GM18909 (cell line): Measurements from ENCODE around the gene RASA3.
A peak's percentile ranks its signal among the peaks of the same experiment; 100 is the strongest.
"Not testable (repeated sequence)": the region's sequence is repeated elsewhere in the genome, so short reads cannot be mapped to it uniquely, and the experiment has no call there.

Experiments used
- ATAC-seq: cut with Tn5 transposase; IDR thresholded peaks from one replicate; pipeline ENCODE4 v1.9.1; 2021; ENCODE audit warnings: mild to moderate bottlenecking; ENCODE audit not compliant: unreplicated experiment, poor library complexity

RASA3 gene

GRCh38 chr13:114157869-114158495 lies 25.6 kb upstream of the RASA3 start:
- no peak for ATAC-seq

DNA sequence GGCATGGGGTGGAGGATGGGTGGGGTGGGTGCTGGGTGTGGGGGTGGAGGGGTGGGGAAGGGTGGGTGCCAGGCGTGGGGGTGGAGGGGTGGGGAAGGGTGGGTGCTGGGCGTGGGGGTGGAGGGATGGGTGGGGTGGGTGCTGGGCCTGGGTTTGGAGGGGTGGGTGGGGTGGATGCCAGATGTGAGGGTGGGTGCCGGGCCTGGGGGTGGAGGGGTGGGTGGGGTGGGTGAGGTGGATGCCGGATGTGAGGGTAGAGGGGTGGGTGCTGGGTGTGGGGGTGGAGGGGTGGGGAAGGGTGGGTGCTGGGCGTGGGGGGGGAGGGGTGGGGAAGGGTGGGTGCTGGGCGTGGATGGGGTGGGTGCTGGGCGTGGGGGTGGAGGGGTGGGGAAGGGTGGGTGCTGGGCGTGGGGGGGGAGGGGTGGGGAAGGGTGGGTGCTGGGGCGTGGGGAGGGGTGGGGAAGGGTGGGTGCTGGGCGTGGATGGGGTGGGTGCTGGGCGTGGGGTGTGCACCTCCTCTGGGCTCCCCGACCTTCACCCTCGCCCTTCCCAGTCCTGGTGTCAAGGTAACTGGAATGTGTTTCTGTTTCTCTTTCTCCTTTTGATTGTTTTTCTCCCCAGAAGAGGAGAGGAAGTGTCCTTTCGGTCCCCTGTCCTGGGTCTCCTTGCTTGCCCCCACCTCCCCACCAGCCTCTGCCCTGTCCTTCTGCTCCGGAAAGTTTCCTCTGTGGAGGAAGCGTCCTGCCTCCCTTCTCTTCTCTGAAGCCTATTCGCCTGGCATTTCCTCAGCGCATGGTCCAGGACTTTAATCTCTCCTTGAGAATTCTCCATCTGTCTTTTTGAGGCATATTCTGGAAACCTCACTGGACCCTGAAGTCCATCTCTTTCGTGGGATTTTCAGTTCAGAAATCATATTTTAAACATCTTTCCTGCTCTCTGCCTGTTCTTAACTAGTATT lies 23.8 kb upstream of the RASA3 start:
- no peak for ATAC-seq

DNA sequence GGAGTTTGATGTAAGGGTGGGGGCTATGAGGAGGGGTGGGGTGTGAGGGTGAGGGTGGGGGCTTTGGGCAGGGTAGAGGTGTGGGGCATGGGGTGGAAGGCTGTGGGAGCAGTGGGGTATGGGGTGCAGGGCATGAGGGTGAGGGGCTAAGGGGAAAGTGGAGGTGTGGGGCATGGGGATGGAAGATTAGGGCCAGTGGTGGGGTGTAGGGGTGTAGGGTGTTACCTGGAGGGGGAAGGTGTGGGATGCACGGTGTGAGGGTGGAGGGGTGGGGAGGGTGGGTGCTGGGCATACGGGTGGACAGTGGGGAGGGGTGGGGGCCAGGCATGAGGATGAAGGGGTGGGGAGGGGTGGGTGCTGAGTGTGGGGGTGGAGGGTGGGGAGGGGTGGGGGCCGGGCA lies 22.9 kb upstream of the RASA3 start:
- ATAC-seq: no peak

DNA sequence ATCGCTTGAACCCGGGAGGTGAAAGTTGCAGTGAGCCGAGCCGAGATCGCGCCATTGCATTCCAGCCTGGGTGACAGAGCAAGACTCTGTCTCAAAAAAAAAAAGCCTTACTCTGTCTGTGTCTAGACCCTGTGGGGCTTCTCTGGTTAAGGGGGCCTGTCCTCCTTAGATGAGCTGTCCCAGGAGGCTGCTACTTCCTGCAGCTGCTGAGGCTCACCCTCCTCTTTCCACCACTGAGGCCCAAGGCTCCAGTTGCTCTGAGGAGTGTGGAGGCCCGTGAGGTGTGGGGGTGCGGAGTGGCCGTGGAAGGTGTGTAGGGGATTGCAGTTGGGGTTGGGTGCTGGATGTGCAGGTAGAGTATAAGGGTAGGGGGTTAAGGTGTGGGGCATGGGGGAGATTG lies 22.1 kb upstream of the RASA3 start:
- ATAC-seq: no peak

DNA sequence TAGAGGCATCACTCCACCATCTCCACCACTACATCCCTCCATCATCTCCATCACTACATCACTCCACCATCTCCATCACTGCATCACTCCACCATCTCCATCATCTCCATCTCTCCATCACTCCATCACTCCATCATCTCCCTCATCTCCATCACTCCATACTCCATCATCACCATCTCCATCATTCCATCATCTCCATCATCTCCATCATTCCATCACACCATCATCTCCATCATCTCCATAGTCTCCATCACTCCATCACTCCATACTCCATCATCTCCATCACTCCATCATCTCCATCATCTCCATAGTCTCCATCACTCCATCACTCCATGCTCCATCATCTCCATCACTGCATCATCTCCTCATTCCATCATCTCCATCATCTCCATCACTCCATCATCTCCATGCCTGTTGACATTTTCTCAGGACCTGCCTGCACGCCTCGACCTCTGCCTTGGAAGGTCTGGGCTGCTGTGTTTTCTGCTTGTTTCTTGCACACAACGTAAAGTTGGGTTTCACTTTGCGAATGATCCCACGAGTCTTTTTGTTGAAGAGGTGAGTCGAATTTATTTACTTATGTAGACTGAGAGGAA lies 21.2 kb upstream of the RASA3 start:
- ATAC-seq: no peak

- ATAC-seq: no peak
These were observed 20.5 kb upstream of the RASA3 start for GRCh38 chr13:114152831-114153371.

- no peak for ATAC-seq
These were observed 19.8 kb upstream of the RASA3 start for GRCh38 chr13:114152285-114152645.

- ATAC-seq: no peak
These were observed 19.3 kb upstream of the RASA3 start for GRCh38 chr13:114151565-114152284.

DNA sequence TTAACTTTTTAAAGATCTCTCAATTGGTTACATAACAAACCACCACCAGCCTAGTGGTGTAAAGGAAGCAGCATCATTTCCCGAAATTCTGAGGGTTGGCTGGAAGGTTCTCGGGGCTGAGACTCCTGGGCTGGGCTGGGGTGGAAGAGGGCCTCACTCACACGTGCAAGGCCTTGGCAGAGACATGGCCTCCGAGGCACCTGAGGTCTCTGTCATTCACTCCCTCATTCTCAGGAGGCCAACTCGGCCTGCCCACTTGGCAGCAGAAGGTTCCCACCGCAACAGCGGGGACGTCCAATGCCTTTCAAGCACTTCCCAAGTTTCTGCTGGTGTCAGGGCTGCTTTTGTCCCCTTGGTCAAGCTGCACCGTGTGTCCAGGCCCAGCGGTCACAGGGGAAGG lies 18.6 kb upstream of the RASA3 start:
- no peak for ATAC-seq

DNA sequence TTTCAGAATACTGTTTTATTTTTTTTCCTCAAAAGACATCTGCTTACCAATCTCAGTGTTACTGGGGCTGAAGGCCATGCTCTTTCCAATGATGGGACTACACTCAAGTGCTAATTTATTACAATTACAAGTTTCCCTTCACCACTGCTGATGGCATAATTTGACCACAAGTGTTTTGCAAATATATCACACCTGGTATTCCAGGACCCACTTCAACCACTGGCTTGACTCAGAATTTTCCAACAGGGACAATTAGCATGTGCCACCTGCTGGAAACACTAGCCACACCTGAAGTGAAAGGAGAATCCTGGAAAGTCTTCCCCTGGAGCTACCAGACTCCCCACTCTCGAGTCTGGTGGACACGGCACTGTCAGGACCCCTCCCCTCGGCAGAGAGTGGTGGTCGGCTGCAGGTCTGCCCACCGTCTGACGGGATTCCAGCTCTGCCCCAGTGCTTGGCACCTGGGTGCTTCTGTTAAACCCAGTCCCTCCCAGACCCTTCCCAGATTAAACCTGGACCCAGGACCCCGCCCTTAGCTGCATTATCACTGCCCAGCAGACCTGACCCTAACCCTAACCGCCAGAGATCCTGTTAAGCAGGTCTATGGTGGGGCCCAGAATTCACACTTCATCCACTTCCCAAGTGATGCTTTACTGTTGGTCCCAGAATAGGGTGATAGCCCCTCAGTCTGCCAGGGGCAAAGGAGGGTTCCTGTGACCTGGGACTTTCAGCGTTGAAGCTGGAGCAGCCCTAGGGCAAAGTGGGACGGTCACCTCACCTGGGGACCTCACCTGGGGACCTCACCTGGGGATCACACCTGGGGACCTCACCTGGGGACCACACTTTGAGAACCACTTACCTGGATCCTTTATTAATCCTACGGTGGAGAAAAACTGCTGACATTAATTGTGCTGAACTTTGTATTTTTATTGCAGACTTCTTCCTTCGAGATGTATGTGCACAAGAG lies 17.6 kb upstream of the RASA3 start:
- ATAC-seq: no peak

- not testable (repeated sequence) for ATAC-seq
These were observed 16.5 kb upstream of the RASA3 start for GRCh38 chr13:114148886-114149285.

GRCh38 chr13:114148521-114148855 lies 16.1 kb upstream of the RASA3 start:
- ATAC-seq: peak; percentile 91

DNA sequence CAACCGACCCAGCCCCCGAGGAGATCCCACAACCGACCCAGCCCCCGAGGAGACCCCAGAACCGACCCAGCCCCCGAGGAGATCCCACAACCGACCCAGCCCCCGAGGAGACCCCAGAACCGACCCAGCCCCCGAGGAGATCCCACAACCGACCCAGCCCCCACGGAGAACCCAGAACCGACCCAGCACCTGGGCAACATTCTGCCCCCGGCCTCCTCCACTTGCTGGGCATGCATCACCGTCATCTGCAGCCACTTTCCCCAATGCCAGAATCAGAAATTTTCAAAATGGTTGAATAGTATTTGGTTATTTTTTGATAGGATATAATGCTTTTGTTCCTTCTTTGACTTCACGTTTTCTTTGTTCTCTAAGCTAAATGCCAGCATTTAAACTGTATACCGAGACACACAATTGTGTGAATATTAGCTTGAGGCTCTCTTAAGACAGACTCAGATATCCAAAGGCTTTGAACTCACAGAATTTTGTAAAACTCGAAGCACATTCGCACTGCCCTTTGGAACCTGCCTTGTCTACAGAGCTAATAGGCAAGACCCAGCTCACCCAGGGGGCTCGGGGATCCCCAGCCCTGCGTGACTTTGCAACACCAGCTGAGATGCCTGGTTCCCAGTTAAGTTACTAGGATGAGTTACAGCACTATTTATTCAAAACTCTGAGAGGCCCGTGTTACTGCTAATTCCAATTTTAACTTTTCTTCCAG lies 15.5 kb upstream of the RASA3 start:
- peak; percentile 36 for ATAC-seq

DNA sequence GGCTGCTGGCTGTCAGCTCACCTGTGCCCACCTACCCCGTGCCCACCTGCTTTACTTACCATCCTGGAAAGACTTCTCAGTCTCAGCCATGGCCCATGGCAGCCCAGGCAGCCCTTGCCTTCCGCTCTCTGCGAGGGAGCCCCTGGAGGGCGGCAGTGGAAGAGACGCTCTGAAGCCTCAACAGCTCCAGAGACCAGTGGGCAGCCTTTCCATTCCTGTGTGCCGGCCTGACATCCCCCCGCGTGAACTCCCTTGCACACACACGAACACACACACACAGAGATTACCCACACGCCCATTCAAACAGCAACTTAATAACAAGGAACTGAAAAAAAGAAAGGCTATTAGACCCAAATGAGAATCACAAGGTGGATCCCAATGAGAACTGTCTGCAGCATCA lies 14.2 kb upstream of the RASA3 start:
- ATAC-seq: no peak

GRCh38 chr13:114146173-114146572 lies 13.8 kb upstream of the RASA3 start:
- ATAC-seq: no peak

DNA sequence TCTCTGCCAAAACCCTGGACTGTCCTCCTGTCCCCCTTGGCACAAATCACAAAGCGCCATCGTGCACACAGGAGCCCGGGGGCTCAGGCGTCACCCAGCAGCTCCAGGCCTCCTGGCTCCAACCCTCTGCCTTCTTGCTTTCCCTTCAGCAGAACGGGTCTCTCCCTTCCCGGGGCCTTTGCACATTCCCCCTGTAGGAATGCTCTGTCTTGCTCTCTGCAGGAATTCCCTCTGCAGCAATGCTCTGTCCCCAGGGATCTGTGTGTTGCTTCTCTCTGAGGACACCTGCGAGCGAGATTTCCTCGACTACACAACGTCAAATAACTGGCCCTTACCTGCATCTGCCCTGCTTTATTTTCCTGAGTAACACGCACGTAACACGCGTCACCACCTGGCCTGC lies 13.3 kb upstream of the RASA3 start:
- no peak for ATAC-seq

DNA sequence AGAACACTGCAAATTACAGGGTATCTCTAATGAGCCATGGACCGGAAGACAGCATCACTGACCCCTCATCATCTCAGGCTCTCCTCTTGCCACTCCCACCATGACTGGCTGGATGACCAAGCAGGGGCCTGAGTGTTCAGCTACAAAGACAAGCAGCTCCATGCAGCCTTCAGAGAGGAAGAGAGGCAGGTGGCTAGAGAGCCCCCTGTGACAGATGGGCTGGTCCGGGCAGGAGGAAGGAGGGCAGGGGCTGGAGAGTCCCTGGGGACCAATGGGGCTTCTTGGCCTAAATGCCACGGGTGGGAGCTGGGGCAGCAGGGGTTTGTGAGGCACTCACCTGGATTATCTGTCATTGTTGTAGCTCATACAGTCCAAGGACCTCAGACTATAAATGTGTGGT lies 12.8 kb upstream of the RASA3 start:
- ATAC-seq: no peak

DNA sequence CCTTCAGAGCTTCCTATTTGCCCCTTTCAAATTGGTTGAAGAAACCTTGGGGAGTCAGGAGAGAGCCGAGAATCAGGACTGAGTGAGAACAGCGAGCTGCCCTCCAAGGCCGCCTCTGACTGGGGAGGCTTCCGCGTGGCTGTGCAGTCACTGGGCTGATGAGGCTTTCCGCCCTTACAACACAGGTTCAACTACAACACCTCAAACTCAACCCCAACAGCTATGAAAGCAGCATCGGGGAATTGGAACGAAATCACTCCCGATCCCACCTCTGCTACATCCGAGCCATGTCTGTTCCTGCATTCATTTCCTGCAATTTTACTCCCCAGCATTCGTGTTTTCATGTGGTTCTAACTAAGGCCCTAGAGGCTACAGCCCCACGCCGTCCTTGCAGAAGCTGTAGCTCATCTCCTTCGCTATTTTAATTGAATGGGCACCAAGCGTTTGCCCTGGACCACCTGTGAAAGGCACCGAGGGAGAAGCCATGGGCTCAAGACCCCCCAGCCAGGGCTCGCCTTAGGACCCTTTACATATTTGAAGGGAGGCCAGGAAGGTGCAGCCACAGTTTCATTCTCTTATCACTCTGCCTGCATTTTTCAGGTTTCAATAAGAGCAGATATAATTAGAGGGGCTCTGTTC lies 12.3 kb upstream of the RASA3 start:
- ATAC-seq: no peak
